A673 (cell line): Measurements from ENCODE around the gene PACRG. TPM values are rescaled to one million over a fixed set of nuclear protein-coding genes. Genes with fewer than 3 reads are reported as not detected.

ENCODE experiments used
- BruUV-seq: library from RNA; stranded (reverse); fragments of 400-500 nt; replicated peaks from 2 replicates; lab custom pipeline; 2021; lab: Mats Ljungman, UMichigan
- CTCF ChIA-PET: fragments of 300-600 bp; sonication (Branson Sonifier 250); formaldehyde crosslinking; loops from one replicate; lab custom pipeline; 2022; ENCODE audit warnings: antibody characterized with exemption; lab: Charles Lee
- POLR2A ChIA-PET: fragments of 300-600 bp; sonication (Branson Sonifier 250); formaldehyde crosslinking; loops from one replicate; lab custom pipeline; 2022; ENCODE audit warnings: antibody characterized with exemption; ENCODE audit not compliant: low non-redundant PET; lab: Charles Lee
- DNase-seq: peaks from one replicate; pipeline ENCODE4 v3.0.0-alpha.2; 2015; ENCODE audit warnings: low spot score
- H3K27ac ChIP-seq: fragments of 200-600 bp; sonication (generic); 2 replicates; pipeline ENCODE4 v1.5.1; 2016; ENCODE audit warnings: mixed run types, low read depth, mild to moderate bottlenecking, mixed read lengths, antibody characterized with exemption, low read length; ENCODE audit not compliant: poor library complexity, severe bottlenecking
- H3K27me3 ChIP-seq: fragments of 200-600 bp; sonication (generic); replicated peaks from 2 replicates; pipeline ENCODE4 v1.6.1; 2017; ENCODE audit warnings: mixed run types, low read depth, mild to moderate bottlenecking, mixed read lengths, antibody characterized with exemption, low read length; ENCODE audit not compliant: insufficient read depth, poor library complexity
- H3K36me3 ChIP-seq: fragments of 200-600 bp; sonication (generic); 2 replicates; pipeline ENCODE4 v1.6.1; 2016; ENCODE audit warnings: mixed run types, mild to moderate bottlenecking, mixed read lengths, antibody characterized with exemption, low read length; ENCODE audit not compliant: insufficient read depth, poor library complexity, severe bottlenecking
- H3K4me1 ChIP-seq: fragments of 200-600 bp; sonication (generic); 2 replicates; pipeline ENCODE4 v1.6.1; 2017; ENCODE audit warnings: mixed run types, mild to moderate bottlenecking, mixed read lengths, antibody characterized with exemption, low read length; ENCODE audit not compliant: insufficient read depth, poor library complexity, severe bottlenecking
- H3K4me3 ChIP-seq: fragments of 200-600 bp; sonication (generic); 2 replicates; pipeline ENCODE4 v1.5.1; 2016; ENCODE audit warnings: low read depth, mixed run types, mild to moderate bottlenecking, mixed read lengths, low read length; ENCODE audit not compliant: poor library complexity, severe bottlenecking
- H3K9me3 ChIP-seq: fragments of 200-600 bp; sonication (generic); 2 replicates; pipeline ENCODE4 v1.6.1; 2016; ENCODE audit warnings: mixed run types, low read depth, mild to moderate bottlenecking, mixed read lengths, antibody characterized with exemption, low read length; ENCODE audit not compliant: poor library complexity, severe bottlenecking
- CTCF ChIP-seq: fragments of 300-800, 200-600 bp; sonication (generic); conservative IDR thresholded peaks from 2 replicates; pipeline ENCODE4 v1.5.1; 2017; ENCODE audit warnings: low read depth, mild to moderate bottlenecking, antibody characterized with exemption, low read length, moderate library complexity, mixed read lengths
- EZH2 ChIP-seq: fragments of 200-600 bp; sonication (generic); IDR thresholded peaks from 2 replicates; pipeline ENCODE4 v1.6.1; 2017; ENCODE audit warnings: borderline replicate concordance, low read depth, mild to moderate bottlenecking, mixed read lengths, antibody characterized with exemption, low read length; ENCODE audit not compliant: poor library complexity, severe bottlenecking
- intact Hi-C: fragments of 100-400 bp; cut with micrococcal nuclease; formaldehyde crosslinking; loops from one replicate; pipeline ENCODE4 v1.10.0; 2022; ENCODE audit not compliant: unreplicated experiment
- total RNA-seq: library from RNA; stranded (reverse); gene quantifications from 2 replicates; pipeline ENCODE4 v1.2.3, GENCODE V29; 2021

Gene PACRG
- total RNA-seq, 1 experiment from 2014 or later, result not detected

GRCh38 chr6:162845972-162846371 is 118.2 kb downstream of the PACRG start:
- no TSS peak for BruUV-seq
- no peaks in the 10 kb centered on the region for H3K36me3 ChIP-seq
- H3K27ac ChIP-seq, result no peak overlapping the region
- CTCF ChIA-PET, result no interaction called here
- no peaks in the 10 kb centered on the region for H3K4me1 ChIP-seq
- POLR2A ChIA-PET, result no interaction called here
- DNase-seq, result no peak
- H3K4me3 ChIP-seq, result no peak overlapping the region
- intact Hi-C loops, result no loop called here
- TF ChIP-seq CTCF (no peak), EZH2 (no peak)
- H3K9me3 ChIP-seq, result no peaks in the 10 kb centered on the region
- no peaks in the 10 kb centered on the region for H3K27me3 ChIP-seq

GRCh38 chr6:162846723-162847122 is 118.9 kb downstream of the PACRG start:
- no TSS peak for BruUV-seq
- Histone ChIP-seq H3K27ac (no peak overlapping the region), H3K27me3 (no peaks in the 10 kb centered on the region), H3K4me1 (no peaks in the 10 kb centered on the region), H3K9me3 (no peaks in the 10 kb centered on the region), H3K36me3 (no peaks in the 10 kb centered on the region), H3K4me3 (no peak overlapping the region)
- DNase-seq, result no peak
- CTCF ChIA-PET, result no interaction called here
- no peak for TF ChIP-seq CTCF
- TF ChIP-seq EZH2, result no peak
- POLR2A ChIA-PET, result no interaction called here
- intact Hi-C loops, result no loop called here

GRCh38 chr6:162849269-162849668 is 121.5 kb downstream of the PACRG start:
- ChIA-PET CTCF (no interaction called here), POLR2A (no interaction called here)
- intact Hi-C loops, result no loop called here
- no peaks in the 10 kb centered on the region for H3K36me3 ChIP-seq
- no peak for DNase-seq
- no peak overlapping the region for H3K27ac ChIP-seq
- no peaks in the 10 kb centered on the region for H3K4me1 ChIP-seq
- BruUV-seq, result no TSS peak
- H3K9me3 ChIP-seq, result no peaks in the 10 kb centered on the region
- no peaks in the 10 kb centered on the region for H3K27me3 ChIP-seq
- no peak overlapping the region for H3K4me3 ChIP-seq
- TF ChIP-seq EZH2, result no peak
- TF ChIP-seq CTCF, result no peak
